HG03045 (cell line): ENCODE results near the gene HDDC2.

ENCODE experiments used
- ATAC-seq: cut with Tn5 transposase; IDR thresholded peaks from one replicate; pipeline ENCODE4 v1.9.1; 2021; ENCODE audit warnings: mild to moderate bottlenecking, moderate library complexity; ENCODE audit not compliant: unreplicated experiment

Gene HDDC2

GRCh38 chr6:125271486-125272159 lies 30.1 kb downstream of the HDDC2 start:
- ATAC-seq, result no peak

- no peak for ATAC-seq
Observed at GRCh38 chr6:125270380-125270779, 31.4 kb downstream of the HDDC2 start.

- no peak for ATAC-seq
Observed at GRCh38 chr6:125269328-125269985, 32.3 kb downstream of the HDDC2 start.

GRCh38 chr6:125268765-125269164 lies 33.0 kb downstream of the HDDC2 start:
- no peak for ATAC-seq

- no peak for ATAC-seq
Observed at GRCh38 chr6:125267806-125268523, 33.8 kb downstream of the HDDC2 start.

- ATAC-seq, result no peak
Observed at GRCh38 chr6:125264476-125264875, 37.3 kb downstream of the HDDC2 start.

GRCh38 chr6:125262016-125263013 lies 39.5 kb downstream of the HDDC2 start:
- ATAC-seq, result no peak

- no peak for ATAC-seq
Observed at GRCh38 chr6:125259354-125259736, 42.4 kb downstream of the HDDC2 start.

- ATAC-seq, result no peak
Observed at GRCh38 chr6:125258651-125259353, 43.0 kb downstream of the HDDC2 start.

GRCh38 chr6:125257351-125257750 lies 44.4 kb downstream of the HDDC2 start:
- no peak for ATAC-seq

- ATAC-seq, result no peak
Observed at GRCh38 chr6:125255201-125255600, 46.6 kb downstream of the HDDC2 start.

- no peak for ATAC-seq
Observed at GRCh38 chr6:125254321-125254720, 47.4 kb downstream of the HDDC2 start.

- ATAC-seq, result no peak
Observed at GRCh38 chr6:125253881-125254280, 47.9 kb downstream of the HDDC2 start.

- no peak for ATAC-seq
Observed at GRCh38 chr6:125252891-125253290, 48.9 kb downstream of the HDDC2 start.

GRCh38 chr6:125251516-125252220 lies 50.1 kb downstream of the HDDC2 start:
- no peak for ATAC-seq

GRCh38 chr6:125250511-125250910 lies 51.3 kb downstream of the HDDC2 start:
- no peak for ATAC-seq

- no peak for ATAC-seq
Observed at GRCh38 chr6:125248136-125248535, 53.6 kb downstream of the HDDC2 start.

- ATAC-seq, result no peak
Observed at GRCh38 chr6:125246566-125246965, 55.2 kb downstream of the HDDC2 start.

GRCh38 chr6:125245523-125246264 lies 56.1 kb downstream of the HDDC2 start:
- no peak for ATAC-seq
